DMS 273 (cell line): Measurements from ENCODE around the gene RGPD8.
"Not testable (repeated sequence)": the region's sequence is repeated elsewhere in the genome, so short reads cannot be mapped to it uniquely, and the experiment has no call there.

Source experiments
- DNase-seq: peaks from one replicate; lab custom pipeline; 2025; ENCODE audit not compliant: unreplicated experiment; lab: John Stamatoyannopoulos, UW

RGPD8 gene

GRCh38 chr2:112435716-112436431 is 2.4 kb upstream of the RGPD8 start:
- not testable (repeated sequence) for DNase-seq

- not testable (repeated sequence) for DNase-seq
Observed at GRCh38 chr2:112434890-112435715, 1.7 kb upstream of the RGPD8 start.

GRCh38 chr2:112433932-112434730 is 686 bp upstream of the RGPD8 start:
- DNase-seq, result no peak

- not testable (repeated sequence) for DNase-seq
Observed at GRCh38 chr2:112432735-112433479, 538 bp downstream of the RGPD8 start.

- DNase-seq, result not testable (repeated sequence)
Observed at GRCh38 chr2:112432390-112432734, 1.1 kb downstream of the RGPD8 start.

GRCh38 chr2:112431587-112432295 is 1.7 kb downstream of the RGPD8 start:
- not testable (repeated sequence) for DNase-seq

- DNase-seq, result not testable (repeated sequence)
Observed at GRCh38 chr2:112424553-112424952, 8.9 kb downstream of the RGPD8 start.

GRCh38 chr2:112416860-112417259 is 16.6 kb downstream of the RGPD8 start:
- not testable (repeated sequence) for DNase-seq

GRCh38 chr2:112360055-112360454 is 73.4 kb downstream of the RGPD8 start:
- DNase-seq, result not testable (repeated sequence)

GRCh38 chr2:112354335-112354734 is 79.1 kb downstream of the RGPD8 start:
- DNase-seq, result not testable (repeated sequence)

- DNase-seq, result not testable (repeated sequence)
Observed at GRCh38 chr2:112352809-112353603, 80.4 kb downstream of the RGPD8 start.

- not testable (repeated sequence) for DNase-seq
Observed at GRCh38 chr2:112352292-112352691, 81.2 kb downstream of the RGPD8 start.

GRCh38 chr2:112345030-112346027 is 88.1 kb downstream of the RGPD8 start:
- DNase-seq, result no peak

- DNase-seq, result no peak
Observed at GRCh38 chr2:112343827-112344585, 89.4 kb downstream of the RGPD8 start.

GRCh38 chr2:112342067-112342550 is 91.3 kb downstream of the RGPD8 start:
- no peak for DNase-seq

- no peak for DNase-seq
Observed at GRCh38 chr2:112340475-112341267, 92.8 kb downstream of the RGPD8 start.
